ENCODE results near the gene ATP8B1. TPM values are rescaled to one million over a fixed set of nuclear protein-coding genes. Genes with fewer than 3 reads are reported as not detected.

Gene ATP8B1
- total and polyA plus RNA-seq, 2 of the 8 experiments (the other 6 are each of a cell fraction or from before 2014, with no cell fraction given), result 1.1 to 4.6 TPM

DNA sequence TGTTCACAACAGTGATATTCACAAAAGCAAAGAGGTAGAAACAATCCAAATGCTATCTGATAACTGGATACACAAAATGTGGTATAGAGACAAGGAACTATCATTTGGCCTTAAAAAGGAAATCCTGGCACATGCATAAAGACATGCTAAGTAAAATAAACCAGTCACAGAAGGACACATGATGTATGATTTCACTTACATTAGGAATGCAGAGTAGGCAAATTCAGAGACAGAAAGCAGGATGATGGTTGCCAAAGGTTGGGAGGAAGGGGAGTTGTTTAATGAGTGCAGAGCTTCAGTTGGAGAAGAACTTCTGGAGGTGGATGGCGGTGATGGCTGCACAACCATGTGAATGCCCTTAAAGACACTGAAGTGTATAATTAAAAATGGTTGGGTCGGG lies 38.1 kb downstream of the ATP8B1 start (continued):
- no peak for TF ChIP-seq BCL11A (IDR thresholded peaks at IDR 0.05; ENCODE audit: low read depth in 2 of 2, low read length in 2 of 2)
- no peak for TF ChIP-seq TEAD4 (IDR thresholded peaks at IDR 0.05; ENCODE audit: low read depth, low read length)
- TF ChIP-seq, protein P1, sequence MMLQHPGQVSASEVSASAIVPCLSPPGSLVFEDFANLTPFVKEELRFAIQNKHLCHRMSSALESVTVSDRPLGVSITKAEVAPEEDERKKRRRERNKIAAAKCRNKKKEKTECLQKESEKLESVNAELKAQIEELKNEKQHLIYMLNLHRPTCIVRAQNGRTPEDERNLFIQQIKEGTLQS (IDR thresholded peaks at IDR 0.05; ENCODE audit: insufficient read depth, low read depth, low read length), result no peak
- no peak for TF ChIP-seq CHD2 (IDR thresholded peaks at IDR 0.05; ENCODE audit: low read length)
- no peak for TF ChIP-seq GABPA (IDR thresholded peaks at IDR 0.05; ENCODE audit: borderline replicate concordance, insufficient read depth, low read length)

All from H1 (cell line).